SK-N-SH (cell line): ENCODE data around the gene KLHL42.

ENCODE experiments used
- CTCF ChIP-seq: fragments of 200-600 bp; sonication (generic); IDR thresholded peaks from 2 replicates; pipeline ENCODE4 v1.6.1; 2017; ENCODE audit warnings: antibody characterized with exemption, mild to moderate bottlenecking, moderate library complexity
- EP300 ChIP-seq, 2 experiments: IDR thresholded peaks; 2 replicates each; pipeline versions ENCODE4 v1.4.0 to v1.6.1; 2012; ENCODE audit warnings: borderline replicate concordance in 1 of 2, low read depth in 1 of 2, low read length in 1 of 2
- FOXM1 ChIP-seq: IDR thresholded peaks from 2 replicates; pipeline ENCODE4 v1.4.0; 2012; ENCODE audit warnings: low read depth, mild to moderate bottlenecking
- IRF3 ChIP-seq: fragments of 150-350 bp; IDR thresholded peaks from 2 replicates; pipeline ENCODE4 v1.6.1; 2016; ENCODE audit warnings: mild to moderate bottlenecking, low read depth, low read length
- PBX3 ChIP-seq: IDR thresholded peaks from 2 replicates; pipeline ENCODE4; 2012
- POLR2AphosphoS5 ChIP-seq: IDR thresholded peaks from 2 replicates; pipeline ENCODE4 v1.6.1; 2012; ENCODE audit warnings: low read depth, low read length
- RAD21 ChIP-seq: IDR thresholded peaks from 2 replicates; pipeline ENCODE4 v1.6.1; 2012; ENCODE audit warnings: mild to moderate bottlenecking, low read length
- REST ChIP-seq: IDR thresholded peaks from 2 replicates; pipeline ENCODE4 v1.6.1; 2012; ENCODE audit warnings: mild to moderate bottlenecking, low read depth, low read length, moderate library complexity
- RFX5 ChIP-seq: IDR thresholded peaks from 2 replicates; pipeline ENCODE4 v1.6.1; 2012; ENCODE audit warnings: mild to moderate bottlenecking, improper control_type of control experiment, low read length
- RXRA ChIP-seq: IDR thresholded peaks from 2 replicates; pipeline ENCODE4 v1.4.0; 2012; ENCODE audit warnings: low read depth, mild to moderate bottlenecking, borderline replicate concordance
- TAF1 ChIP-seq: IDR thresholded peaks from 2 replicates; pipeline ENCODE4 v1.6.1; 2012; ENCODE audit warnings: low read depth, mild to moderate bottlenecking, low read length, moderate library complexity, borderline replicate concordance
- ZBTB33 ChIP-seq: IDR thresholded peaks from 2 replicates; pipeline ENCODE4 v1.4.0; 2012; ENCODE audit warnings: low read depth, borderline replicate concordance

- TF ChIP-seq RAD21 (no peak), CTCF (no peak), RXRA (no peak), EP300 (IDR thresholded peaks at IDR 0.05; ENCODE audit: borderline replicate concordance in 1 of 2, low read depth in 1 of 2, low read length in 1 of 2) (no peak), ZBTB33 (no peak), PBX3 (no peak), POLR2AphosphoS5 (no peak), FOXM1 (no peak), RFX5 (no peak), IRF3 (no peak), TAF1 (no peak), REST (no peak)
These were observed 30.7 kb downstream of the KLHL42 start for GRCh38 chr12:27810756-27811155.
